NCI-H2227 treated with DMSO at 0.1 percent for 48 hours (cell line): ENCODE measurements around the gene TMBIM1.

ENCODE experiments used
- DNase-seq: peaks from one replicate; lab custom pipeline; 2025; lab: John Stamatoyannopoulos, UW

The TMBIM1 gene, protein sequence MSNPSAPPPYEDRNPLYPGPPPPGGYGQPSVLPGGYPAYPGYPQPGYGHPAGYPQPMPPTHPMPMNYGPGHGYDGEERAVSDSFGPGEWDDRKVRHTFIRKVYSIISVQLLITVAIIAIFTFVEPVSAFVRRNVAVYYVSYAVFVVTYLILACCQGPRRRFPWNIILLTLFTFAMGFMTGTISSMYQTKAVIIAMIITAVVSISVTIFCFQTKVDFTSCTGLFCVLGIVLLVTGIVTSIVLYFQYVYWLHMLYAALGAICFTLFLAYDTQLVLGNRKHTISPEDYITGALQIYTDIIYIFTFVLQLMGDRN

DNA sequence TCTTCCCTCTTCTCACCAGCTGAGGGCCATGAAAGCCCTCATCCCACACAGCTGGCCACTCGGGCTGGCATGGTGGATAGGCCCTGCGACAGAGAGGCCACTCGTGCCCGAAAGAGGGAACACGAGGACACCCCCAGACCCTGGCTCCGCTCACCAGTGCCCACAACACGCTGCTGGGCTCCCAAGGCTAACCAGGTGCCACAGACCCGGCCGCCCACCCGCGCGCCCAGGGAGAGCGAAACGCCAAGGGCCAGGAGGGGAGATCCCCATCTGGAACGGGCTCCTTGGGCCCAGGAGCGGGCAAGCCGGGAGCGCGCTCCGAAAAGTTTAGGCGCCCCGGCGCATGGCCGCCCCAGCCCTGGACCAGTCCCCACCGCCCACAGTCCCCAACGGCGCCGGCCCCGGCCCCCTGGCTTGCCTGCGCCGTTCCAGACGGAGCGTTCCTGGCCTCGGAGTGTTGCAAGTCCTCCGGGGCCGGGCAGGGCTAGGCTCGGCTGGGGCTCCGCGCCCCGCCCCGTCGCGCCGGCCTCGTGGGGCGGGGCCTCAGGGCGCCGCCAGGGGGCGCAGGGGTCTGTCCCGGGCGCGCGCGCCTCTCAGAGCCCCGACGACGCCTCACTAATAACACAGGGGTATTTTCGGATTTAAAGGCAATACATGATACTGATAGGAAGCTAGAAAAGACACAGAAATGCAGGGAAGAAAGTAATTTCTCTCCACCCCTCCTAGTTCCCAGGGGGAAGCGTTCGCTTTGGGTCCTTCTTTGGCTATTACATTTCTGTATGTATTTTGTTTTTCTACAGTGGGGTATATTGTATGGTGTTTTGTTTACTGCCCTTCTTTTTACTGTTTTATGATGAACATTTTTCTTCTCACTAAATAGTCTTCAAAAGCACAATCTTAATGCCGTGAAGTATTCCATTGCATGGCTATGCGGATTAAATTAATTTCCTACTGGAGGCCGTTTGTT, at the start of gene TMBIM1:
TMBIM1 (minus strand) TSS at position 456 of the 967 bp plus-strand sequence. CDS start 10,362 bp downstream, outside the sequence.
- DNase-seq: no peak

DNA sequence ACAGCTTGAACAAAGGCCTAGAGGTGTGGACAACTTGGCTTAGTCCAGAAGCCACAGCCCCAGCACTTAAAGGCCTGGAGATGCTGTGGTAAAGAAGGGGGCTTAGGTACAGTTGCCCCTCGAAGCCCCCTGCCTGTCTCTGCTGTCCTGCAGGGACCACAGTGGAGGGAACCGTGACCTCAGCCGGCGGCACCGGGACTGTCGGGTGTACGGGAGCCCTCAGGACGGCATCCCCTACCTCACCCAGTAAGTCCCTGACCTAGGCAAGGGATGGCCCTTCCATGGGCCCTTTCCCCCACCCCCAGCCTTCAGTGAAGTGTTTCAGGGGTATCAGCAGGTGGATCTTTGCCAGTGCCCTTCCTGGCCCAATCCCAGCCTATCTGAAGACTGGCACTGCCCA, 49.1 kb upstream of the TMBIM1 start:
- no peak for DNase-seq

DNA sequence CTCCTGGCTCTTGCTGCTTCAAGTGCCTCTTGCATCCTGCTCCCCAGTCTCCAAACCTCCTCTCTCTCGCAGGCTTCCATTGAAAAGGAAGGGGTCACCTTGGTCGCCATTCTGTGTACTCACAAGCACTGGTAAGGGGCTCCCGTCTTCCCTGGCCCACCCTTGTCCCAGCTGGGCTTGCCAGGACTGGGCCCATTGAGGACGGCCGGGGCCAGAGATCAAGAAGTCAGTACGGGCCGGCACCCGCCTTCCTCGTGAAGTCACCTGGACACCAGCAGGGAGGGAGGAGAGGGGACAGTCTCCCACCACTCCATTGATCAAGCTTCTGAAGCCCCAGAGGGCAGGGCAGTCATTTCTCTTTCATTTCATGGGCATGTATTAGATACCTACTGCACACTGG, 48.4 kb upstream of the TMBIM1 start:
- no peak for DNase-seq

DNA sequence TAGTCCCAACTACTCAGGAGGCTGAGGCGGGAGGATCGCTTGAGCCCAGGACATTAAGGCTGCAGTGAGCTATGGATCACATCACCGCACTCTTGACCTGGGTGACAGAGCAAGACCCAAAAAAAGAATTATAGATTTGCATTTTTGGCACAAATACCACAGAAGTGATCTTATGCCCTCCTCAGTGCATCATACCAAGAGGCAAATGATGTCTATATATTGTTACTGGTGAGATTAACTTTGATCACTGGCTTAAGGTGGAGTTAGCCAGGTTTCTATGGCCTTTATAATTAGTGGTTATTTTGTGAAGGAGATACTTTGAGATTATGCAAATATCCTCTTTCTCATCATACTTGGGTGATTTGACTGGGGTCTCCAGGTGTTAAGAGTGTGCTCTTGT, 42.2 kb upstream of the TMBIM1 start:
- DNase-seq: no peak

DNA sequence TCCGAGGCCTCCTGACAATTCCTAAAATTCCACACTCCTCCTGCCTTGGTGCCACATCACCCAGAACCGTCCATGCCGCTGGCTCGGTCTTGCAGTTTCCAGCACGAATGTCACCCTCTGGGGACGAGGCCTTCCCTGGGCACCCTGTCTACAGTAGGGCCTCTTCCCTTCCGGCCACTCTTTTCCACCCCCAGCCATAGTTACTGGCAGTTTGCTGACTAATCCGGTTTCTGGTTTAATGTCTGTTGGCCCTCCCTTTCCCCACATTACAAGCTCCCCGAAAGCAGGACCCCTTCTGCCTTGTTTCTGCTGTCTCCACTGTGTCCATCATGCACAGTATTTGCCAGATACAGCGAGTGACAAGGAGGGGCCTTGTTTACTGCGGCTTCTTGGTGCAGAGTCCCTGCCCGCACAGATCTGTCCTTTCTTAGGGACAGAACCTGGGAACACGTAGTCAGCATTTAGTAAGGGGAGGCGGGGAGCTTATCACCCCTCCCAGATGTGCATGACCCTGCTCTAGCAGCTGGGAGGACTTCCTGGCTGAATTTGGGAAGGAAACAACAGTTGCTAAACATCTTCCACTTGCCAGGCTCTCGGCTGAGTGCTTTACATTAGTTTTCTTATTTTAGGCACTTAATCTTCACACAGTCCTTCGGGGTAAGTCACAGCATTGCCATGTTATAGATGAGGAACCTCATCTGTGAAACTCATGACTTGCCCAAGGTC, 40.8 kb upstream of the TMBIM1 start:
- DNase-seq: no peak

DNA sequence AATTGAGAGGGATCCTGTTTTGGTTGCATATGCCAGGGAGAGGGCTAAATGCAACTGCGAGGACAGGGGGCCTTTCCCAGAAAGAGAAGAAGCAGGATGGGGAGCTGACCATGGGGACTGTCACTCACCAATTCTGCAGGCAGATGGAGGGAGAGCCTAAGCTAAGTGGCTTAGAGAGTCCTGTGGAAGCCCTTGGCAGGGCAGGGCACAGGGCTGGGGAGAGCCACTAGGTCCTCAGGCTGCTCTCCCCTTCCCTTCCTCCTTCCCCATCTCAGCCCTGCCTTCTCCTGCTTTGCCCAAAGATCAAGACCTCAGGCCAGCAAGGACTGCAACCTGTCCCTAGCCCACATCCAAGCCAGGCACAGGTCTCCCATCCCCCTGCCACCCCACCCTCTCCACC, 40.0 kb upstream of the TMBIM1 start:
- DNase-seq: no peak

DNA sequence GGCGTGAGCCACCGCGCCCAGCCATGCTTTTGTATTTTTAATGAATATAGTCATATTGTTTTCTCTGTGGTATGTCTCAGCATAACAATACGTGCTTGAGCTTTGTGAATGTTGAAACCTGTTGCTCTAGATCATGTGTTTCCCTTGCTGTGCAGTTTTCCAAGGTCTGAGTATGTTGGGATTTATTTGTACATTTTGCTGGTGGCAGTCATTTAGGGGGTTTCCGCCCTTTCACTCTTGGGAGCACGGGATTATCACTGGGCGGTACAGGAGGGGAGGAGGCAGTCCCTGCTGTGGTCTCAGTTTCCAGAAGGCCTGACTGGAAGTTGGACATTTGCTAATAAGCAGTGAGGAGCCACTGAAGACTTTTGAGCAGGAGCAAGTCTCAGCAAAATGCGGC, 39.4 kb upstream of the TMBIM1 start:
- no peak for DNase-seq

DNA sequence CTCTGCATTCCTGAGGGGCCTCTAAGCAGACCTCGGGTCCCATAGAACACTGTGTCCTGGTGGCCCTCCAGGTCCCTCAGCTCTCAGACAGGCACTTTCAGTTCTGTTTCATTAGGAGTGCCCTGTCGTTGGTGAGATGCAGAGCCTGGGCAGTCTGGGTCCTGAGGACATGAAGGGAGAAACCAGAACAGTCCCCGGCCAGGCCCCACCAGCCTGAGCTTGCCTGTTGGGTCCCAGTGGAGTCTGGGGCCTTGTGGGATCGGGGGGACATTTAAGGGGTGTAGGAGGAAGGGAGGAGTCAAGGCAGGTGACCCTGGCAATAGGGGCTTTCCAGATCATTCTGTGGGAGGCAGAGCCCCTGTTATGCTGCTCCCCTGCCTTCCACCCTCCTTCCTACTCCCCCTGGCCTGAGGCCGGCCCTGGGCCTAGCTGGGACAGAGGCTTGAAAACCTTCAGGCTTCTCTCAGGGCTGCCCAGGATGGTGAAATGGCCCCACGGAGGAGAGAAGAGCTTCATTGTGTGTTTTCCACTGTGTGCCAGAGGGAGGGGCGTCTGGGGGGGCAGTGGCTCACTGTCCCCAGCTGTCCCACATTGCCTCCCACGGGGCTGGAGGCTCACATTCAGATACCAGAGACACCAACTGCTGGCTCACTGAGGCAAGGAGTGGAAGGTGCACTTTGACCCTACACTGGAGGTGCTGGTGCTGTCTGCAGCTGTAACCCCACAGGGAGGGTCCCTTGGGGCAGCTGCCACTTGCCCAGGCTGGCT, 37.7 kb upstream of the TMBIM1 start:
- DNase-seq: no peak

DNA sequence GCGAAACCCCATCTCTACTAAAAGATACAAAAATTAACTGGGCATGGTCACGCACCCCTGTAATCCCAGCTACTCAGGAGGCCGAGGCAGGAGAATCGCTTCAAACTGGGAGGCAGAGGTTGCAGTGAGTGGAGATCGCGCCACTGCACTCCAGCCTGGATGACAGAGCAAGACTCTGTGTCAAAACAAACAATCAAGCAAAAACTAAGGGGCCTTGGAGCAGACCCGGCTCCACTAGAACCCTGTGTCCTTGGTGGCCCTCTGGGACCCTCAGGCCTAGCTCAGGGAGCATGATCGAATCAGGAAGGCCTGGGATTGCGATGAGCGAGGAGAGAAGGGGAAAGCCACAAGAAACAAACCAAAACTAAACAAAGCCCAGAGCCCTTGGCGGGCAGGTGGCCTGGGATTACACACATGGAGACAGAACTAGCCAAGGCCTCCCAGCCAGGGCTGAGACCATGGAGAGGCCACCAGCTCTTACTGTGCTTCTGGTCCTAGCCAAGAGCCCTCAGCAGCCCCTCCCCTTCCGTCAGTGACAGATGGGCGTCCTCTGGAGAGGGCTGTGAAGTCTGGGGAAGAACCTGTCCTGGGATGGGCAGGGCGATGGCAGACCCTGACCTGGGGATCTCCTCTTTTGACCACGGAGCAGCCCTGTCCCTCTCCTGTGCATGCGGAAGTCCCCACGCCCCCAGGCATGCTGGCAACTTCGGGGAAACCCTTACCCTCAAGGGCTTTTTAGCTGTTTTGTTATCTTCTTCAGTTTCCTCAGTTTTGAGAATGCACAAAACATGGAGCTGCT, 36.9 kb upstream of the TMBIM1 start:
- no peak for DNase-seq

DNA sequence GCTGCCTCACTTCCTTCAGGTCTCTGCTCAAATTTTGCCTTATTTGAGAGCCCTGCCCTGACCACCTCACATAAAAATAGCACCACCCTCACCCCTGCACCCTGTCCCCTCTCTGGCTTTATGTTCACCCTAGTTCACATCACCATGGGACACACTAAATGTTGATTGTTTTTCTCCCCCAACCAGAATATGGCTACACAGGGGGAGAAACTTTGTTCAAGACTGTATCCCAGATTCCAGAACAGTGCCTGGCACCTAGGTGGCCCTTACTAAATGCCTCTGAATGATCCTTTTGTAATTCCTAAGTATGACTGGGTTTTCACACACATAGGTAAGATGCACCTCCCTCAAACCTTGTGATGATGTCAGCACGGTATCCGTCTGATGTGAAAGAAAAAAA, 36.0 kb upstream of the TMBIM1 start:
- DNase-seq: no peak

DNA sequence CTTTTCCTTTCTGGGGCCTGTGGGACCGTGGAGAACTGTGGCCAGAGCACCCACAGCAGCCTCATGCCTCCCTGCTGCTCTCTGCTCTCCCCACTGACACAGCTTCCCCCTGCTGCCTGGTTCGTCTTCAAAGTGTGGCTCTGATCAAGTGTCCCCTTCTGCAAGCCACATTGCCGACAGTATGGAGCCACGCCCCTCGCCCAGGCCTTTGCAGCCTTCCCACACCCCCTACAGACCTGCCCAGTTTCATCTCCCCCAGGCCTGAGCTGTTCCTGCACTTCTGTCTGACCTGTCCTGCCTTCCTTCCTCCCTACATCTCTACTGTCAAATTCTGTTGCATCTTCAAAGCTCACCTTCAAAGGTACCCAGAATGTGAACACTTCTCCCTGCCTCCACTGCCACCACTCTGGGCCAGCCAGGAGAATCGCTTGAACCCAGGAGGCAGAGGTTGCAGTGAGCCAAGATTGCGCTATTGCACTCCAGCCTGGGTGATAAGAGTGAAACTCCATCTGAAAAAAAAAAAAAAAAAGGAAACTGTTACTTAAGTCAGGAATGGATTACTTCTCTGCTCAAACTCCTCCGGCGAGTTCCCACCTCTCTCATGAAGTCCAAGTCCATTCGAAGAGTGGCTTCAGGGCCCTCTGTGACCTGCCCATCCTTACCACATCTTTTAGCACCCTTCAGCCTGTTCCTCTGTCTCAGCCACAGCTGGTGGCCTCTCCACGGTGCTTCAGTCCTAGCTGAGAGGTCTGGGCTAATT, 35.3 kb upstream of the TMBIM1 start:
- no peak for DNase-seq

DNA sequence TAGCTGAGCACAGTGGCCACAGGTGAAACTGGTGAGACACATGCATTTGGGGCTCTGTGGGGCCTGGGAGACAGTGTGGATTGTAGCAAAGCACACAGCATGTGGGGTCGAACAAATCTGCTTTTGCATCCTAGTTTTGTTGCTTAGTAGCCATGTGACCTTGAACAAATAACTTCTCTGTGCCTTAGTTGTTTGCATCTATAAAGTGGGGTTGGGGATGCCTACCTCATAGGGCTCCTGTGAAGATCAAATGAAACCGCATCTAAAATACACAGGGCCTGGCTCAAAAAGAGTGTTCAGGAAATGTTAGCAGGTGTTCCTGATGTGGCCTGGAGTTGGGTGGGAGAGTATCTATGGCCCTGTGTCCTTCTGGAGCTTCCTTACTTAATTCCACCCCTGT, 34.0 kb upstream of the TMBIM1 start:
- no peak for DNase-seq

DNA sequence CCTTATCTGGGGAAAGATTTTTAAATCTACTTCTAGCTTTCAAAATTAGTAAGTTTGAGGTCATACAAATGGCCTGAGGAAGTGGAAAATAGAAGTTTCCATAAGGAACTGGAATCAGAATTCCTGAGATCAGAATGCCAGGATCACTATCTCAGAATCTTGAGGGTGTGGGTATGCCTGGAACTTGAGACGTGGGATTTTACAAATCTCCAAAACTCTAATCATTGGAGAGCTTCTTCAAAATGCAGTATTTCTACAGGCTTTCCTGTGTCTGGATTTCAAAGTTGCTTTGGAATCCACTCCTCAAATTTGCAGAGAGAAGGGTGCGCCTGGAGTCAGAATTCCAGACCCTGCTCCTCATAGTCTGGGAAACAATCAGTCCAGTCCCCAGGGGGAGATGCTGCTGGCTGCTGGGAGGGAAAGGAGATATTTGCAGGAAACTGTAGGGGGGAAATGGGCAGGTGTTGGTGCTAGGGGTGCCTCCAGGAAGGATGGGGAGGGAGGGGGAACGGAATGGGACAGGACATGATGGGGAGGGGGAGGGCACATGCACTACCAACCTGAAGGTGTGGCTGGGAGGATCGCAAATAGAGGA, 33.4 kb upstream of the TMBIM1 start:
- no peak for DNase-seq

DNA sequence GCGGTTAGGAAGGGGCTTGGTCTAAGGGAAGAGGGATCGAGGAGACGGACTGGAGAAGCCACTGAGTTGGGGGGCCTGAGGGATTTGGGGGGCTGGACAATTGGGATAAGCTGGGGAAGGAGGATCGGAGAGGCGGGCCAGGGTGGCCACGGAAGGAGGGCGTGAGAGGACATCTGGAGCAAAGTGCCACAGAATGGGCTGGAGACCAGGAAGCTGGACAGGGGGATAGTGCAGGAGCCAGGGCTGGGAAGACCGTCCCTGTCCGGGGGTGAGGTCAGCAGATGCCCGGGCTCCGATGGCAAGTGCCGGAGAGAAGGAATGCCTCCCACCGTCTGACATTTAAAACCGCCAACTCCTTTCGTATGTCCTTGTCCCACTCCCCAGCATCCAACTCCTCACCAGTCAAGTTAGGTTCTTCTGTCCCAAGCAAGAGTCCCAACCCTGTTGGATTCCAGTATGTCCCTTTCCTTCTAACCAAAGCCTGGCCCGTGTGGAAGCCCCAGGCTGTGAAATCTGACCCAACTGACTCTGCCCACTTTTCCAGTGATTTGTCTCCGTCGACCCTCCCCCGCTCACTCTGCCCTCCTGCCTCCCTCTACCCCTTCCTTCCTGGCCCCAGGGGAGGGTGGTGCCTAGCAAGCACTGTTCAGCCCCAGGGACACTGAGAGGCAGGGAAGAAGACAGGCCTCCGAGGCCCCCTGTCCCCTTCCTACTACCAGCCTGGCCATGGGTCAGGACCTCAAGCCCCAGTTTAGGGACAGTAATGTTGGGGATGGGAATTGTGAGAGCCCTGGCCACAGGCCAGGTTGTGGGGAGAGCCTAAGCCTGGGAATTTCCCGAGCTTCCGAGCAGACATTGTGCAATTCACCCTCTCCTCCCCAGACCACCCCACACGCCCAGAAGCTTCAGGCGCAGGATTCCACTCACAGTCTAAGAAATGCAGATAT, 31.5 kb upstream of the TMBIM1 start:
- no peak for DNase-seq

DNA sequence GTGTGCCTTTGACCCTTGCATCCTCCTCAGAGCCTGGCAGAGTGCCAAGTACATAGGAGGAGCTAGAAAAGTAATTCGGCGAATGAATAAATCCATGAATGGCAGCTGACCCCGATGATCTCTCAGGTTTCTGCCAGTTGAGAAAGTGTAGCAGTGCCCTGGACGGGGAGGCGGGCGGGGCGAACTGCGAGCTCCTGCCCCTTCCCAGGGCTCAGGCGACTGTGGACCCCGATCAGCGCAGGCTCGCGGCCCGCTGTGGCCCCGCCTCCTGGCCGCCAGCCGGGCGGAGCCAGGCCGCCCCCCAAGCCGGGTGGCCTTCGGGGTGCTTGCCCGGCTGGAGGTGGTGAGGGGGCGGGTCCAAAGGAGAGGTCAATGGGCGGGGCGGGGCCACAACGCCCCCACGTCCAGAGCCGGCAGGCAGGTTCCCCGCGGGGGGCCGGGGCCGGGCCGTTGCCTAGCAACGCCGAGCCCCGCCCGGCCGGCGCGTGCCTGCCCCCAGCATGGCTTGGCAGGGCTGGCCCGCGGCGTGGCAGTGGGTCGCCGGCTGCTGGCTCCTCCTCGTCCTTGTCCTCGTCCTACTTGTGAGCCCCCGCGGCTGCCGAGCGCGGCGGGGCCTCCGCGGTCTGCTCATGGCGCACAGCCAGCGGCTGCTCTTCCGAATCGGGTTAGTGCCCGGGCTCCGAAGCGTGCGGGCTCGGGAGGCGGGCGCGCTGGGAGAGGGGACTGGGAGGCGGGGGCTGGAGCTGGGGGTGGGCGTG, 30.6 kb upstream of the TMBIM1 start:
- DNase-seq: peak; percentile 93

DNA sequence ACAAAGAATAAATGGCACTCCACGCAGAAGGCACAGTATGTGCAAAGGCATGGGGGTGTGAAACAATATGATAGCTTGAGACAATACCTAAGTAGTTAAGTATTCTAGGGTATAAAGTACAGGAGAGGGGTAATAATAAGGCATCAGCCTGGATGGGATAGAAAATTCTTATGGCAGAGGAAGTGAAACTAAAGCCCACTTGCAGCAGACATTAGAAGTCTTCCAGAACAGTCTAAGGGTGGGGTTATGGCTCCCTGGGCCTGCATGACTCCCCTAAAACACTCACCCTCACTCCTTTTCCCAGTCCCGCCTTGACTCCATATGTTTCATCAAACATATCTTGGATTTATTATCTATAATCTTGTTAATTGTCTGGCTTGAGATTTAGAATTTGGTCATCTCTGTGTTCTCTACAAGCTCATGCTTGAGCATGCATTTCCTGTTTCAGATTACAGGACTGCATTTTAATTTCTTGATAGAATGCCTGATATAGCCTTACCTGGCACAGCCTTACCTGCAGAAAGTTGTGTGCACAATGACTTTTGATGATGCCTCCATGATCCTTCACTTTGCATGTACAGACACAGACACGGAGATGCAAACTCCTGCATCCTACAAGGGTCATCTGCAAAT, 28.5 kb upstream of the TMBIM1 start:
- no peak for DNase-seq

DNA sequence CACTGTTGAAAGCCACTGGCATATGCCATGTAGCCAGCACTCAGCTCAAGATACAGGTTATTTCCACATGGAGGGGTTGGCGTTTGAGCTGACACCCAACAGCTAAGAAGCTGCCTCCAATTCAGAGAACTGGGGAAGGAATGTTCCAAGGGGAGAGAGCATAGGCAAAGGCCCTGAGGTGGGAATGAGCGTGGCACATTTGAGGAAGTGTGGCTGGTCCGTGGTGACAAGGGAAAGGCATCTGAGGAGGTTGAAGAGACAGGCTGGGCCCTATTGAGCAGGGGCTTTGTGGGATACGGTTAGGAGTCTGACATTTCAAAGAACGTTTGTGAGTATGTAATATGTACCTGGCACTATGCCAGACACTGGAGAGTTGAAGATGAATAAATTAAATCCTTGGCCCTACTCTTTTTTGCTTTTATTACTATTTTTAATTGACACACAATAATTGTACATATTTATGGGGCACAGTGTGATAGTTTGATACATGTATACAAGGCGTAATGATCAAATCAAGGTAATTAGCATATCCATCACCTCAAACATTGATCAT, 27.6 kb upstream of the TMBIM1 start:
- no peak for DNase-seq
